ENCODE data around the gene PDE4D. TPM values are rescaled to one million over a fixed set of nuclear protein-coding genes. Genes with fewer than 3 reads are reported as not detected.

PDE4D gene
- total RNA-seq, 4 donors from 2014 or later = 6.0 to 36.2 (median 10.0) TPM

GRCh38 chr5:59391576-59391975 lies 501.9 kb downstream of the PDE4D start:
- DNase-seq = no peak
- Histone ChIP-seq H3K27ac (no peak overlapping the region), H3K36me3 (no peaks in the 10 kb centered on the region), H3K4me3 (no peak overlapping the region), H3K27me3 (no peaks in the 10 kb centered on the region), H3K9me3 (no peaks in the 10 kb centered on the region), H3K4me1 (no peaks in the 10 kb centered on the region)
- TF ChIP-seq CTCF (IDR thresholded peaks at IDR 0.05) (no peak), POLR2A (IDR thresholded peaks at IDR 0.05) (no peak)
- intact Hi-C loops (cut with DNase I) = loop anchor here (5.0 kb wide), 2 partner anchors 281 to 406 kb away; no protein-coding TSS in a partner anchor
- WGBS, 2 donors = 63 to 87% methylated on average over 1 of the region's 1 CpG

GRCh38 chr5:59390989-59391388 lies 502.5 kb downstream of the PDE4D start:
- Histone ChIP-seq H3K4me1 (no peaks in the 10 kb centered on the region), H3K9me3 (no peaks in the 10 kb centered on the region), H3K27ac (no peak overlapping the region), H3K4me3 (no peak overlapping the region), H3K36me3 (no peaks in the 10 kb centered on the region), H3K27me3 (no peaks in the 10 kb centered on the region)
- intact Hi-C loops (cut with DNase I) = loop anchor here (5.0 kb wide), 2 partner anchors 281 to 406 kb away; no protein-coding TSS in a partner anchor
- no peak for TF ChIP-seq POLR2A (IDR thresholded peaks at IDR 0.05)
- TF ChIP-seq CTCF (IDR thresholded peaks at IDR 0.05) = no peak
- DNase-seq = no peak

- TF ChIP-seq POLR2A (IDR thresholded peaks at IDR 0.05) (no peak), CTCF (IDR thresholded peaks at IDR 0.05) (peak in 5 of 6 experiments; percentile 43 to 70 (median 64))
- intact Hi-C loops (cut with DNase I) = loop anchor here (5.0 kb wide), 2 partner anchors 282 to 407 kb away; no protein-coding TSS in a partner anchor
- H3K36me3 ChIP-seq = no peaks in the 10 kb centered on the region
Observed at GRCh38 chr5:59390074-59390659, 503.4 kb downstream of the PDE4D start.

GRCh38 chr5:59387127-59387526 lies 506.4 kb downstream of the PDE4D start:
- TF ChIP-seq POLR2A (IDR thresholded peaks at IDR 0.05) = no peak
- no peaks in the 10 kb centered on the region for H3K27me3 ChIP-seq
- H3K4me1 ChIP-seq = no peaks in the 10 kb centered on the region
- DNase-seq = no peak
- no peaks in the 10 kb centered on the region for H3K36me3 ChIP-seq
- no peaks in the 10 kb centered on the region for H3K9me3 ChIP-seq
- H3K4me3 ChIP-seq = no peak overlapping the region
- intact Hi-C loops (cut with DNase I) = no loop called here
- no peak overlapping the region for H3K27ac ChIP-seq

More at GRCh38 chr5:59390074-59390659, 503.4 kb downstream of the PDE4D start:
- H3K27ac ChIP-seq = no peak overlapping the region
- DNase-seq = no peak
- WGBS, 2 donors = 45 to 49% methylated on average over 2 of the region's 2 CpGs
- no peaks in the 10 kb centered on the region for H3K9me3 ChIP-seq
- no peak overlapping the region for H3K4me3 ChIP-seq
- no peaks in the 10 kb centered on the region for H3K4me1 ChIP-seq
- no peaks in the 10 kb centered on the region for H3K27me3 ChIP-seq

GRCh38 chr5:59385700-59386099 lies 507.8 kb downstream of the PDE4D start:
- no peaks in the 10 kb centered on the region for H3K27me3 ChIP-seq
- H3K9me3 ChIP-seq = no peaks in the 10 kb centered on the region
- no peaks in the 10 kb centered on the region for H3K36me3 ChIP-seq
- no peak for TF ChIP-seq CTCF (IDR thresholded peaks at IDR 0.05)
- TF ChIP-seq POLR2A (IDR thresholded peaks at IDR 0.05) = no peak
- H3K27ac ChIP-seq = no peak overlapping the region
- DNase-seq = no peak
- no peak overlapping the region for H3K4me3 ChIP-seq
- H3K4me1 ChIP-seq = no peaks in the 10 kb centered on the region
- WGBS, 2 donors = 70 to 96% methylated on average over 2 of the region's 2 CpGs
- intact Hi-C loops (cut with DNase I) = no loop called here

All from esophagus squamous epithelium (tissue), 5 donors.